Measurements from ENCODE around the gene TTLL5.

GRCh38 chr14:75877884-75878283, 216.8 kb downstream of the TTLL5 start:
- TF ChIP-seq, protein P1, sequence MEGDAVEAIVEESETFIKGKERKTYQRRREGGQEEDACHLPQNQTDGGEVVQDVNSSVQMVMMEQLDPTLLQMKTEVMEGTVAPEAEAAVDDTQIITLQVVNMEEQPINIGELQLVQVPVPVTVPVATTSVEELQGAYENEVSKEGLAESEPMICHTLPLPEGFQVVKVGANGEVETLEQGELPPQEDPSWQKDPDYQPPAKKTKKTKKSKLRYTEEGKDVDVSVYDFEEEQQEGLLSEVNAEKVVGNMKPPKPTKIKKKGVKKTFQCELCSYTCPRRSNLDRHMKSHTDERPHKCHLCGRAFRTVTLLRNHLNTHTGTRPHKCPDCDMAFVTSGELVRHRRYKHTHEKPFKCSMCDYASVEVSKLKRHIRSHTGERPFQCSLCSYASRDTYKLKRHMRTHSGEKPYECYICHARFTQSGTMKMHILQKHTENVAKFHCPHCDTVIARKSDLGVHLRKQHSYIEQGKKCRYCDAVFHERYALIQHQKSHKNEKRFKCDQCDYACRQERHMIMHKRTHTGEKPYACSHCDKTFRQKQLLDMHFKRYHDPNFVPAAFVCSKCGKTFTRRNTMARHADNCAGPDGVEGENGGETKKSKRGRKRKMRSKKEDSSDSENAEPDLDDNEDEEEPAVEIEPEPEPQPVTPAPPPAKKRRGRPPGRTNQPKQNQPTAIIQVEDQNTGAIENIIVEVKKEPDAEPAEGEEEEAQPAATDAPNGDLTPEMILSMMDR (conservative IDR thresholded peaks at IDR 0.05 in 1 of 2, IDR thresholded peaks at IDR 0.05 in 1 of 2; ENCODE audit: extremely low read depth in 1 of 2, insufficient read depth in 1 of 2, low read depth in 1 of 2, low read length in 2 of 2): no peak
- TF ChIP-seq EZH2 (IDR thresholded peaks at IDR 0.05; ENCODE audit: borderline replicate concordance, low read length): no peak
